PC-3 (cell line): ENCODE measurements around the gene EIF3D. TPM values are rescaled to one million over a fixed set of nuclear protein-coding genes. Genes with fewer than 3 reads are reported as not detected.

Experiments
- ATAC-seq: fragments of 200-7000 bp; cut with Tn5 transposase; 2 replicates; pipeline ENCODE4 v1.9.1; 2020; ENCODE audit warnings: mild to moderate bottlenecking, moderate library complexity
- BruUV-seq: library from RNA; stranded (reverse); fragments of 400-500 nt; replicated peaks from 2 replicates; lab custom pipeline; 2021; lab: Mats Ljungman, UMichigan
- CTCF ChIA-PET: fragments of 300-600 bp; sonication (Branson Sonifier 250); formaldehyde crosslinking; loops from one replicate; lab custom pipeline; 2022; ENCODE audit warnings: antibody characterized with exemption; lab: Charles Lee
- POLR2A ChIA-PET: fragments of 300-600 bp; sonication (Branson Sonifier 250); formaldehyde crosslinking; loops from one replicate; lab custom pipeline; 2022; ENCODE audit warnings: antibody characterized with exemption; ENCODE audit not compliant: unreplicated experiment; lab: Charles Lee
- DNase-seq: peaks from one replicate; pipeline ENCODE4 v3.0.0-alpha.2; 2015
- H2AFZ ChIP-seq: fragments of 300-600 bp; sonication (generic); 2 replicates; pipeline ENCODE4 v1.6.0; 2016; ENCODE audit warnings: antibody characterized with exemption, low read length
- H3F3A ChIP-seq: fragments of 300-600 bp; sonication (generic); one replicate; pipeline ENCODE4 v1.6.0; 2017; ENCODE audit warnings: antibody characterized with exemption, low read length, control low read depth, mild to moderate bottlenecking; ENCODE audit not compliant: unreplicated experiment
- H3K27ac ChIP-seq: fragments of 300-600 bp; sonication (generic); 2 replicates; pipeline ENCODE4 v1.5.1; 2016; ENCODE audit warnings: mild to moderate bottlenecking, low read length
- H3K27me3 ChIP-seq: fragments of 300-600 bp; sonication (generic); 2 replicates; pipeline ENCODE4 v1.6.1; 2016; ENCODE audit warnings: low read length, mixed read lengths
- H3K36me3 ChIP-seq: fragments of 300-600 bp; sonication (generic); 2 replicates; pipeline ENCODE4 v1.6.1; 2016; ENCODE audit warnings: low read depth, mixed run types, low read length, mixed read lengths
- H3K4me1 ChIP-seq: fragments of 300-600 bp; sonication (generic); 2 replicates; pipeline ENCODE4 v1.5.1; 2016; ENCODE audit warnings: low read length; ENCODE audit not compliant: insufficient read depth
- H3K4me2 ChIP-seq: fragments of 300-600 bp; sonication (generic); 2 replicates; pipeline ENCODE4 v1.6.0; 2016; ENCODE audit warnings: low read length
- H3K4me3 ChIP-seq: fragments of 300-600 bp; sonication (generic); 2 replicates; pipeline ENCODE4 v1.5.1; 2016; ENCODE audit warnings: mild to moderate bottlenecking, low read length, mixed read lengths
- H3K79me2 ChIP-seq: fragments of 300-600 bp; sonication (generic); 2 replicates; pipeline ENCODE4 v1.6.1; 2017; ENCODE audit warnings: low read length, mixed read lengths
- H3K9ac ChIP-seq: fragments of 300-600 bp; sonication (generic); 2 replicates; pipeline ENCODE4 v1.6.0; 2016; ENCODE audit warnings: mild to moderate bottlenecking, low read length
- H3K9me2 ChIP-seq: fragments of 300-600 bp; sonication (generic); replicated peaks from 2 replicates; pipeline ENCODE4 v1.6.1; 2016; ENCODE audit warnings: mixed run types, low read length, mixed read lengths
- H3K9me3 ChIP-seq: fragments of 300-600 bp; sonication (generic); 2 replicates; pipeline ENCODE4 v1.6.1; 2016; ENCODE audit warnings: low read length, mixed read lengths
- H4K20me1 ChIP-seq: fragments of 300-600 bp; sonication (generic); 2 replicates; pipeline ENCODE4 v1.6.1; 2016; ENCODE audit warnings: low read length, mixed read lengths
- CTCF ChIP-seq: fragments of 300-600 bp; sonication (generic); conservative IDR thresholded peaks from 2 replicates; pipeline ENCODE4 v1.5.1; 2017; ENCODE audit warnings: antibody characterized with exemption, low read depth, mild to moderate bottlenecking, low read length
- EZH2 ChIP-seq: fragments of 300-600 bp; sonication (generic); IDR thresholded peaks from one replicate; pipeline ENCODE4 v1.6.1; 2017; ENCODE audit warnings: antibody characterized with exemption, mild to moderate bottlenecking, low read length; ENCODE audit not compliant: unreplicated experiment
- EZH2phosphoT487 ChIP-seq: fragments of 300-600 bp; sonication (generic); IDR thresholded peaks from 2 replicates; pipeline ENCODE4 v1.6.1; 2018; ENCODE audit warnings: mild to moderate bottlenecking, antibody characterized with exemption, low read length, borderline replicate concordance
- intact Hi-C: fragments of 100-400 bp; cut with micrococcal nuclease; formaldehyde crosslinking; loops from 2 replicates; pipeline ENCODE4 v1.9.0; 2023
- total RNA-seq: library from RNA; depleted of rRNA; stranded (reverse); fragments of >200 nt; gene quantifications from 2 replicates; pipeline ENCODE4 v1.2.3, GENCODE V29; 2014

Gene EIF3D
- total RNA-seq, 1 experiment from 2014 or later: 247 TPM

- ATAC-seq (no peak), DNase-seq (no peak)
- no TSS peak for BruUV-seq
- no peak overlapping the region for H2AFZ ChIP-seq
- H3K4me3 ChIP-seq: no peak overlapping the region
- peaks cover 8% of the 10 kb centered on the region for H3K4me1 ChIP-seq
- TF ChIP-seq EZH2 (no peak), CTCF (no peak), EZH2phosphoT487 (no peak)
- no peak overlapping the region for H3K9ac ChIP-seq
- H3K4me2 ChIP-seq: no peak overlapping the region
- intact Hi-C loops: no loop called here
- H3K9me2 ChIP-seq: no peaks in the 10 kb centered on the region
- no peaks in the 10 kb centered on the region for H3K79me2 ChIP-seq
- no peaks in the 10 kb centered on the region for H3F3A ChIP-seq
- ChIA-PET CTCF (no interaction called here), POLR2A (no interaction called here)
- H3K9me3 ChIP-seq: no peaks in the 10 kb centered on the region
- no peak overlapping the region for H3K27ac ChIP-seq
- H4K20me1 ChIP-seq: no peaks in the 10 kb centered on the region
- no peaks in the 10 kb centered on the region for H3K36me3 ChIP-seq
- no peaks in the 10 kb centered on the region for H3K27me3 ChIP-seq
These were observed 31.0 kb upstream of the EIF3D start for GRCh38 chr22:36560001-36560400.

GRCh38 chr22:36554098-36554497 is 25.1 kb upstream of the EIF3D start:
- DNase-seq (no peak), ATAC-seq (no peak)
- H4K20me1 ChIP-seq: no peaks in the 10 kb centered on the region
- CTCF ChIA-PET: no interaction called here
- BruUV-seq: no TSS peak
- intact Hi-C loops: no loop called here
- H3K4me1 ChIP-seq: no peaks in the 10 kb centered on the region
- H3K9me2 ChIP-seq: no peaks in the 10 kb centered on the region
- POLR2A ChIA-PET: no interaction called here
- H3K4me3 ChIP-seq: no peak overlapping the region
- H3K36me3 ChIP-seq: no peaks in the 10 kb centered on the region
- TF ChIP-seq EZH2phosphoT487 (no peak), CTCF (no peak), EZH2 (no peak)
- no peak overlapping the region for H2AFZ ChIP-seq
- no peaks in the 10 kb centered on the region for H3K9me3 ChIP-seq
- H3K79me2 ChIP-seq: no peaks in the 10 kb centered on the region
- no peak overlapping the region for H3K9ac ChIP-seq
- H3K27ac ChIP-seq: no peak overlapping the region
- H3F3A ChIP-seq: no peaks in the 10 kb centered on the region
- H3K4me2 ChIP-seq: no peak overlapping the region
- H3K27me3 ChIP-seq: no peaks in the 10 kb centered on the region

- BruUV-seq: no TSS peak
- Histone ChIP-seq H3F3A (no peaks in the 10 kb centered on the region), H3K4me3 (no peak overlapping the region), H2AFZ (no peak overlapping the region), H3K27me3 (no peaks in the 10 kb centered on the region), H3K9me3 (no peaks in the 10 kb centered on the region), H3K4me2 (no peak overlapping the region), H3K9ac (no peak overlapping the region), H3K9me2 (no peaks in the 10 kb centered on the region), H4K20me1 (no peaks in the 10 kb centered on the region), H3K79me2 (no peaks in the 10 kb centered on the region), H3K27ac (no peak overlapping the region), H3K4me1 (peaks cover 5% of the 10 kb centered on the region), H3K36me3 (no peaks in the 10 kb centered on the region)
- TF ChIP-seq CTCF (no peak), EZH2phosphoT487 (no peak), EZH2 (no peak)
- DNase-seq: no peak
- CTCF ChIA-PET: no interaction called here
- intact Hi-C loops: no loop called here
- POLR2A ChIA-PET: no interaction called here
- ATAC-seq: no peak
These were observed 23.3 kb upstream of the EIF3D start for GRCh38 chr22:36552289-36552688.
